IPS DF 6.9 (cell line): Measurements from ENCODE around the gene PPP1R12C.

Experiments used
- DNase-seq: peaks from one replicate; pipeline ENCODE4 v3.0.0-alpha.2; 2013; ENCODE audit warnings: low read depth, low spot score
- H3K27ac ChIP-seq: one replicate; pipeline ENCODE4 v1.5.1; 2013; ENCODE audit warnings: low read length, control low read depth
- H3K27me3 ChIP-seq: 2 replicates; pipeline ENCODE4 v1.6.1; 2013; ENCODE audit warnings: mild to moderate bottlenecking, low read length; ENCODE audit not compliant: control insufficient read depth, insufficient read depth
- H3K36me3 ChIP-seq: 2 replicates; pipeline ENCODE4 v1.6.1; 2013; ENCODE audit warnings: low read length; ENCODE audit not compliant: control insufficient read depth, insufficient read depth
- H3K4me1 ChIP-seq: 2 replicates; pipeline ENCODE4 v1.6.1; 2013; ENCODE audit warnings: low read length; ENCODE audit not compliant: control insufficient read depth, insufficient read depth
- H3K4me3 ChIP-seq: 2 replicates; pipeline ENCODE4 v1.5.1; 2013; ENCODE audit warnings: mild to moderate bottlenecking, low read length
- H3K9me3 ChIP-seq: 2 replicates; pipeline ENCODE4 v1.6.1; 2013; ENCODE audit warnings: low read length, inconsistent platforms; ENCODE audit not compliant: control insufficient read depth, insufficient read depth
- WGBS: extraction: QIAGEN DNeasy Blood & Tissue Kit; methylation state at CpG from one replicate; pipeline ENCODE4 v1.1.7; 2013; ENCODE audit warnings: mixed read lengths, missing lambda C conversion rate; ENCODE audit not compliant: insufficient read length, insufficient coverage; 5-methylcytosine and 5-hydroxymethylcytosine counted together

PPP1R12C gene

DNA sequence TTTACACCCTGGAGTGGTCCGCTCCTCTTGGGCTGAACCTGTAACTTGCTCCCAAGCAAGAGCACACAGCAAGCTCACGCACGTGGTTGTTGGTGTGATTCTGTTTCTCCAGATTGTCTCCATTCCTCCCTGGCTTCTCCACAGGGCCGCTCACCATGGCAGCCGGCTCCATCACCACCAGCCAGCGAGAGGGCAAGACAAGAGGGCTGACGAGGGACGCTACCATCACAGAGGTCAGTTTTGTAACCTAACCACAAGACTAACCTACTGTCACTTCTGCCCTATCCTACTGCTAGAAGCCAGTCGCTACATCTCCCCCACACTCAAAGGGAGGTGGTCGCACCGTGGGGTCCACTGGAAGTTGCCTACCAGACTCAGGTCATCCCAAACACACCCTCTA, 74.7 kb downstream of the PPP1R12C start:
- Histone ChIP-seq H3K4me3 (no peak overlapping the region), H3K9me3 (no peaks in the 10 kb centered on the region), H3K4me1 (no peaks in the 10 kb centered on the region), H3K27ac (no peak overlapping the region), H3K36me3 (peaks cover 19% of the 10 kb centered on the region), H3K27me3 (no peaks in the 10 kb centered on the region)
- no CpG with 5 or more reads among the region's 11 CpGs for WGBS
- DNase-seq, result no peak

DNA sequence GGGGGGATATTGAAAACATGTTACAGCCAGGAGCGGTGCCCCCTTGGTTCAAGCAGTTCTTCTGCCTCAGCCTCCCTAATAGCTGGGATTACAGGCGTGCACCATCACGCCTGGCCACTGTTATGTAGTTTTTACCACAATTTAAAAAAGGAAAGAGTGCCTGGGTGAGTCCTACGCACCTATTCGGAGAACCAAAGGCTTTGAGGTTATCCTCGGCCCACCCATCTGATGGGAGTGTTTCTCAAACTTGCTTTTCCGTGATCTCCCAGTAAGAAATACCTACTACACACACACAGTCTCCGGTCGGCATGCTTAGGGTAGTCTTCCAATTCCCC, 75.1 kb downstream of the PPP1R12C start:
- Histone ChIP-seq H3K36me3 (peaks cover 15% of the 10 kb centered on the region), H3K4me3 (no peak overlapping the region), H3K27ac (no peak overlapping the region), H3K4me1 (no peaks in the 10 kb centered on the region), H3K9me3 (no peaks in the 10 kb centered on the region), H3K27me3 (no peaks in the 10 kb centered on the region)
- no CpG with 5 or more reads among the region's 9 CpGs for WGBS
- DNase-seq, result no peak

DNA sequence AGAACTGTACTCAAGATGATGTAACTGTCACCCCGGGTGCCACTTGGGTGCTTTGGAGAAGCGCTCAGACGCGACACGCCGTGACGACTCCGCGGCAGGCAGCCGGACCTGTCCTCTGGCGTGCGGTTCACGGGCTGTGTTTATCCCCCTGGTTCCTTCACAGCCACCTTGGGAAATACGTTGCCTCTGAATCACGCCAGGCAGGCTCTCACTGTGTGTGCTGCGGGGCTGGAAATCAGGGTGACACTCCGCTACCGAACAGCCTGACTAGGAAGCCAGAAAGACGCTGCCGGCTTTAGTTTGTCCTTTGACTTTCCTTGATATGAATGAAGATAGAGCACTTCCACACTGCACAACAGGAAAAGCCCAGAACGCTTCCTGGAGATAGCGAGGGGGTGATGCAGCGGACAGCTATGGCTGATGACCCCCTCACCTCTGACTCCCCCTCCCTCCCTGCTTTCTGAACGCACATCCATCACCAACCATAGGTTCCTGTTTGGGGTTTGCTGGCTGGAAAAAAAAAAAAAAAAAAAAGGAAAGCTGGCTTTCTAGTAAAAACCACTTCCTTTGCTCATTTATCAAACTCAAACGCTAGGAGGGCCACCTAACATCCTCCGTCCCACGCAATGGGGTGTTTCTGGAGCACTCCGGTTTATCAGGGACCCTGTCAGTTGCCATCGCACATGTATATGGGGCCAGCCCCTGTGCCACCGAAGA, 75.7 kb downstream of the PPP1R12C start:
- no CpG with 5 or more reads among the region's 30 CpGs for WGBS
- no peak overlapping the region for H3K27ac ChIP-seq
- no peak for DNase-seq

DNA sequence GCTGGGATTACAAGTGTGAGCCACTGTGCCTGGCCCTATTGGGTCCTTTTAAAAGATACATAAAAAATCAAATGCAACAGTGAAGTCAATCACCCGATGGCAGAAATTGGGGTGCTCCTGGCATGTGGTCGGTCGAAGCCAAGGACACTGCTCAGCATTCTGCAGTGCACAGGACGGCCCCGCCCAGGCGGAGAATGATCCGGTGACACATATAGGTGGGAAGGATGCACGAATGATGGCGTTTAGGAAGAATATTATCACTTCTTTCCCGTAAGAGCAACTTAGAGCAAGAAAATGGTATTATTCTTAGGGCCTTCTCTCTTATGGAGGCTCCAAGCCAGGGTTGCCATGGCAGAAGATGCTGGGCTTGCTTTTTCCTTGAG, 76.2 kb downstream of the PPP1R12C start:
- Histone ChIP-seq H3K4me3 (no peak overlapping the region), H3K27ac (no peak overlapping the region), H3K27me3 (no peaks in the 10 kb centered on the region), H3K9me3 (no peaks in the 10 kb centered on the region), H3K4me1 (no peaks in the 10 kb centered on the region), H3K36me3 (peaks cover 7% of the 10 kb centered on the region)
- DNase-seq, result no peak
- WGBS, result no CpG with 5 or more reads among the region's 10 CpGs

More for the DNA sequence above, 75.7 kb downstream of the PPP1R12C start:
- Histone ChIP-seq H3K9me3 (no peaks in the 10 kb centered on the region), H3K36me3 (peaks cover 10% of the 10 kb centered on the region), H3K27me3 (no peaks in the 10 kb centered on the region), H3K4me1 (no peaks in the 10 kb centered on the region), H3K4me3 (no peak overlapping the region)
